ENCODE results near the gene PGAM2. TPM values are rescaled to one million over a fixed set of nuclear protein-coding genes. Genes with fewer than 3 reads are reported as not detected.
A peak's percentile ranks its signal among the peaks of the same experiment; 100 is the strongest.

Gene PGAM2
- polyA plus RNA-seq, 3 donors = 0.13 TPM; not detected in 2

DNA sequence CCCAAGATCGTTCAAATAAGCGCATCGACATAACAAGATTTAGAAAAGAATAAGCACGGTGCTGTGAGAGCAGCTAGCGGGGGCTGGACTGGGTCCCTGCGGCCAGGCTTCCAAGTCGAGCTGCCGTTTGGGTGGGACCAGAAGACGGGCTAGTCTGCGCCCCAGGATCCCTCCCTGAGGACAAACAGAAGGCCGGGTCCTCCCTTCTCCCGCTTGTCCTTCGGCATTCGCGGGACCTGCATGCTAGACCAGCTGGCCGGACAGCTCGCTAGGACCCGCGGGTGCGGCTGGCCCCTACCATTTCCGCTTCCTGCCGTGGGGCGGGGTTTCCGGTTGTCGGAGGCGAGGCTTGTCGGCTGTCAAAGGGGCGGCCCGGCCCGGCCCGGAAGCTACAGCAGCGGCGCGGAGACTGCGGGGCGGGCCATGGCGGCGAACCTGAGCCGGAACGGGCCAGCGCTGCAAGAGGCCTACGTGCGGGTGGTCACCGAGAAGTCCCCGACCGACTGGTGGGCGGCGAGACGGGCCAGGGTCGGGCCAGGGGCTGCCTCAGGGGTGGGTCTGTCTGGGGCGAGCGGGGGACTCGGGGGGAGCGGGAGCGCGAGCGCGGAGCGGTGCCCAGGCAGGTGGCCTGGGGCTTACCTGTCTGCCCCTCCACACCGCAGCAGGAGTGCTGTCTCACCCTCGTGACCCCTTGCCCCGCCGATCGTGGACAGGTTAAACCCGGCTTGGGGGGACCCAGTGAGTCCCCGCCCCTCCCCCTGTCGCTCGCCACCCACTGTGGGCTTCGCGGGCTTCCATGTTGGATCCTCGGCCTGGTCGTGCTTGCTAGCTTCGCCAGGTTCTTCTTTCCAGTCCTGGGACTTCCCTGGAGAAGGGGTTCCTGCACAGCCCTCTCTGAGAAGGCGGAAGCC is 20.8 kb downstream of the PGAM2 start, which contains the start of gene DBNL:
TSS of gene DBNL (plus strand) at position 388 of the 911 bp plus-strand sequence. CDS start at position 424, 36 bp downstream.
- H3K4me3 ChIP-seq (replicated peaks in 1 of 3; ENCODE audit: low read depth in 2 of 3, low read length in 3 of 3) = peak within 1 kb of the TSS; percentile 58 to 80 (median 72)
- Mint-ChIP-seq H3K4me3 (peak within 1 kb of the TSS; percentile 84 to 90), H3K4me1 (peaks cover 44% of the 10 kb centered on the region), H3K27ac (peak within 1 kb of the TSS; percentile 99 to 100 (median 99)), H3K9me3 (no peaks in the 10 kb centered on the region), H3K36me3 (peaks cover 33 to 35% of the 10 kb centered on the region in 2 donors), H3K27me3 (ENCODE audit: low read depth in 3 of 3) (peaks cover 0 to 4% (median 0%) of the 10 kb centered on the region in 3 donors)
- WGBS (ENCODE audit: insufficient coverage) = 0% methylated on average over 71 of the region's 74 CpGs
- peaks cover 58% of the 10 kb centered on the region for H3K79me2 ChIP-seq (ENCODE audit: insufficient read depth, low read length)
- H3K4me1 ChIP-seq (ENCODE audit: control insufficient read depth in 1 of 2, insufficient read depth in 2 of 2, low read length in 2 of 2) = peaks cover 53 to 67% of the 10 kb centered on the region in 2 donors
- peak; percentile 90 to 92 (median 91) for DNase-seq
- intact Hi-C loops (cut with micrococcal nuclease) = loop anchor here (2.0 to 10.0 kb wide), 2 partner anchors 38 to 800 kb away; partner anchors contain the start of genes H2AZ2 (in 1 of the 2) and POLM (in 1 of the 2)
- no peak for TF ChIP-seq CTCF (IDR thresholded peaks at IDR 0.05)
- no peaks in the 10 kb centered on the region for H3K9me3 ChIP-seq (replicated peaks in 1 of 2; ENCODE audit: control insufficient read depth in 1 of 2, insufficient read depth in 1 of 2, low read length in 2 of 2)
- H4K20me1 ChIP-seq (ENCODE audit: insufficient read depth, low read length) = peaks cover 20% of the 10 kb centered on the region
- peak within 1 kb of the TSS; percentile 100 for H3K9ac ChIP-seq (ENCODE audit: insufficient read depth, low read length, poor library complexity, severe bottlenecking)
- H3K27me3 ChIP-seq (ENCODE audit: control insufficient read depth in 2 of 2, insufficient read depth in 2 of 2, low read length in 2 of 2) = no peaks in the 10 kb centered on the region
- H3K4me2 ChIP-seq (replicated peaks; ENCODE audit: extremely low read depth, low read length, poor library complexity, severe bottlenecking) = peak within 1 kb of the TSS; percentile 91
- H3K27ac ChIP-seq (ENCODE audit: low read depth in 1 of 2, low read length in 2 of 2) = peak within 1 kb of the TSS; percentile 94 to 97
- H2AFZ ChIP-seq (ENCODE audit: insufficient read depth, low read depth, low read length, poor library complexity, severe bottlenecking) = peak within 1 kb of the TSS; percentile 70
- H3K36me3 ChIP-seq (replicated peaks in 1 of 2; ENCODE audit: control insufficient read depth in 1 of 2, insufficient read depth in 2 of 2, low read length in 2 of 2) = peaks cover 5 to 6% of the 10 kb centered on the region in 2 donors

DNA sequence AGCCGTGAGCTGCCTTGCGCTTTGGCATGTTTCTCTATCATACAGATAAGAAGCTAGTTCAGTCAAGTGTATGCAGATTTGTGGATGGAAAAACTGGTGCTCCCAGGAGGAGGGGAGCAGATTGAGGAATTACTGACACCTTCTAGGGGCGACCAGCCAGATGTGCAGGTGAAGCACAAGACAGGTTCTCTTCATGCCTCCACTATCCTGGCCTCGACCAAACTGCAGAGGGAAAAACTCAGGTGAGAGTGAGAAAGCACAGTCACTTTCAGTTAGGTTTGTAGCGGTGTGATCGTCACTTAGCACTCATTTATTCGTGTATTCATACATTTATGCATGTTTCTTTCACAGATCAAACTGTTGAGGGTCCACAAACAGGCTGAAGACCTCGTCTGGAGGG is 21.5 kb downstream of the PGAM2 start:
- H3K4me3 ChIP-seq (replicated peaks in 1 of 3; ENCODE audit: low read depth in 2 of 3, low read length in 3 of 3) = peak overlapping the region; percentile 58 to 80 (median 72)
- peak overlapping the region; percentile 94 to 97 for H3K27ac ChIP-seq (ENCODE audit: low read depth in 1 of 2, low read length in 2 of 2)
- H3K4me3 Mint-ChIP-seq = peak overlapping the region; percentile 84 to 90
- TF ChIP-seq CTCF (IDR thresholded peaks at IDR 0.05) = no peak
- peaks cover 46% of the 10 kb centered on the region for H3K4me1 Mint-ChIP-seq
- WGBS (ENCODE audit: insufficient coverage) = 0% methylated on average over 1 of the region's 8 CpGs
- peaks cover 0 to 3% of the 10 kb centered on the region in 2 donors for H3K36me3 ChIP-seq (replicated peaks in 1 of 2; ENCODE audit: control insufficient read depth in 1 of 2, insufficient read depth in 2 of 2, low read length in 2 of 2)
- H2AFZ ChIP-seq (ENCODE audit: insufficient read depth, low read depth, low read length, poor library complexity, severe bottlenecking) = peak overlapping the region; percentile 70
- H3K27ac Mint-ChIP-seq = peak overlapping the region; percentile 99 to 100 (median 99)
- H3K79me2 ChIP-seq (ENCODE audit: insufficient read depth, low read length) = peaks cover 52% of the 10 kb centered on the region
- intact Hi-C loops (cut with micrococcal nuclease) = loop anchor here (2.0 to 10.0 kb wide), 2 partner anchors 39 to 801 kb away; partner anchors contain the start of genes H2AZ2 (in 1 of the 2) and POLM (in 1 of the 2)
- peaks cover 53 to 67% of the 10 kb centered on the region in 2 donors for H3K4me1 ChIP-seq (ENCODE audit: control insufficient read depth in 1 of 2, insufficient read depth in 2 of 2, low read length in 2 of 2)
- DNase-seq = peak in 1 of 3 donors; percentile 2
- peaks cover 13% of the 10 kb centered on the region for H4K20me1 ChIP-seq (ENCODE audit: insufficient read depth, low read length)
- peaks cover 28 to 31% of the 10 kb centered on the region in 2 donors for H3K36me3 Mint-ChIP-seq
- no peaks in the 10 kb centered on the region for H3K9me3 Mint-ChIP-seq
- no peaks in the 10 kb centered on the region for H3K27me3 ChIP-seq (ENCODE audit: control insufficient read depth in 2 of 2, insufficient read depth in 2 of 2, low read length in 2 of 2)
- peak overlapping the region; percentile 91 for H3K4me2 ChIP-seq (replicated peaks; ENCODE audit: extremely low read depth, low read length, poor library complexity, severe bottlenecking)
- no peaks in the 10 kb centered on the region for H3K9me3 ChIP-seq (replicated peaks in 1 of 2; ENCODE audit: control insufficient read depth in 1 of 2, insufficient read depth in 1 of 2, low read length in 2 of 2)
- peaks cover 0 to 5% (median 0%) of the 10 kb centered on the region in 3 donors for H3K27me3 Mint-ChIP-seq (ENCODE audit: low read depth in 3 of 3)
- peak overlapping the region; percentile 100 for H3K9ac ChIP-seq (ENCODE audit: insufficient read depth, low read length, poor library complexity, severe bottlenecking)
